Thyroid gland (tissue), 4 donors: Measurements from ENCODE around the gene OCA2. TPM values are rescaled to one million over a fixed set of nuclear protein-coding genes. Genes with fewer than 3 reads are reported as not detected.

ENCODE experiments used
- DNase-seq, 2 donors: peaks; one replicate each; pipeline ENCODE4 v3.0.0-alpha.2; 2019
- H3K27ac ChIP-seq, 3 donors: fragments of 200-600 bp; sonication (generic); 1 replicate in 2 of 3; 2 replicates in 1 of 3; pipeline ENCODE4 v1.5.1; 2016 to 2019; ENCODE audit warnings: mild to moderate bottlenecking in 1 of 3, moderate library complexity in 1 of 3
- H3K27me3 ChIP-seq: fragments of 200-600 bp; sonication (generic); one replicate; pipeline ENCODE4 v1.5.1; 2019
- H3K36me3 ChIP-seq, 2 donors: fragments of 200-600 bp; sonication (generic); one replicate each; pipeline ENCODE4 v1.5.1; 2016 to 2019
- H3K4me1 ChIP-seq, 2 donors: fragments of 200-600 bp; sonication (generic); one replicate each; pipeline ENCODE4 v1.5.1; 2017 to 2019
- H3K4me3 ChIP-seq, 3 donors: fragments of 200-600 bp; sonication (generic); replicated peaks in 1 of 3; 1 replicate in 2 of 3; 2 replicates in 1 of 3; pipeline ENCODE4 v1.5.1; 2016; ENCODE audit warnings: mild to moderate bottlenecking in 1 of 3
- H3K9me3 ChIP-seq: fragments of 200-600 bp; sonication (generic); one replicate; pipeline ENCODE4 v1.5.1; 2017
- CTCF ChIP-seq, 6 experiments: fragments of 200-600 bp in 3 of 6; fragments of 450-650 bp in 3 of 6; sonication (generic) in 3 of 6; IDR thresholded peaks; one replicate each; pipeline ENCODE4 v1.5.1; 2016 to 2019; ENCODE audit warnings: antibody characterized with exemption in 6 of 6, mild to moderate bottlenecking in 2 of 6, inconsistent platforms in 1 of 6, moderate library complexity in 1 of 6
- POLR2A ChIP-seq, 2 donors: fragments of 450-650 bp; IDR thresholded peaks; one replicate each; pipeline ENCODE4 v1.6.1; 2017; ENCODE audit warnings: antibody characterized with exemption in 2 of 2, mild to moderate bottlenecking in 2 of 2, moderate library complexity in 1 of 2
- WGBS, 2 donors: methylation state at CpG; one replicate each; pipeline ENCODE4 v1.1.5; 2017; 5-methylcytosine and 5-hydroxymethylcytosine counted together
- intact Hi-C: fragments of 100-400 bp; cut with DNase I; formaldehyde crosslinking; loops from one replicate; pipeline ENCODE4 v1.15.1; 2023
- total RNA-seq, 4 donors: library from RNA; depleted of rRNA; stranded (reverse); fragments of >200 nt; gene quantifications; one replicate each; pipeline ENCODE4 v1.2.3, GENCODE V29; 2016

The OCA2 gene
- total RNA-seq, 4 donors from 2014 or later = 5.5 to 20.5 (median 13.8) TPM

- no peak for DNase-seq
- Histone ChIP-seq H3K4me3 (no peak overlapping the region), H3K36me3 (no peaks in the 10 kb centered on the region), H3K27ac (no peak overlapping the region), H3K27me3 (no peaks in the 10 kb centered on the region), H3K4me1 (no peaks in the 10 kb centered on the region), H3K9me3 (no peaks in the 10 kb centered on the region)
- intact Hi-C loops = no loop called here
- TF ChIP-seq POLR2A (IDR thresholded peaks at IDR 0.05) (no peak), CTCF (IDR thresholded peaks at IDR 0.05) (no peak)
- WGBS, 2 donors = 89% methylated on average over 24 of the region's 24 CpGs
Observed at GRCh38 chr15:28004143-28005003, 94.7 kb downstream of the OCA2 start.

- intact Hi-C loops = no loop called here
- no peak overlapping the region for H3K4me3 ChIP-seq
Observed at GRCh38 chr15:28003302-28004037, 95.6 kb downstream of the OCA2 start.

GRCh38 chr15:28002867-28003266 lies 96.2 kb downstream of the OCA2 start:
- H3K36me3 ChIP-seq = no peaks in the 10 kb centered on the region
- WGBS, 2 donors = 76 to 89% methylated on average over 9 to 10 of the region's 10 CpGs
- no peak overlapping the region for H3K4me3 ChIP-seq
- intact Hi-C loops = no loop called here
- TF ChIP-seq CTCF (IDR thresholded peaks at IDR 0.05) (no peak), POLR2A (IDR thresholded peaks at IDR 0.05) (no peak)
- H3K4me1 ChIP-seq = no peaks in the 10 kb centered on the region
- H3K27me3 ChIP-seq = no peaks in the 10 kb centered on the region
- DNase-seq = no peak
- no peak overlapping the region for H3K27ac ChIP-seq
- H3K9me3 ChIP-seq = no peaks in the 10 kb centered on the region

More at GRCh38 chr15:28003302-28004037, 95.6 kb downstream of the OCA2 start:
- no peak for TF ChIP-seq CTCF (IDR thresholded peaks at IDR 0.05)
- no peak for TF ChIP-seq POLR2A (IDR thresholded peaks at IDR 0.05)
- 97% methylated on average over 54 to 59 of the region's 63 CpGs for WGBS, 2 donors
- H3K27ac ChIP-seq = no peak overlapping the region
- DNase-seq = no peak
- H3K4me1 ChIP-seq = no peaks in the 10 kb centered on the region
- no peaks in the 10 kb centered on the region for H3K9me3 ChIP-seq
- H3K36me3 ChIP-seq = no peaks in the 10 kb centered on the region
- H3K27me3 ChIP-seq = no peaks in the 10 kb centered on the region

GRCh38 chr15:28002136-28002861 lies 96.8 kb downstream of the OCA2 start:
- no peaks in the 10 kb centered on the region for H3K9me3 ChIP-seq
- DNase-seq = no peak
- no peak overlapping the region for H3K4me3 ChIP-seq
- no peak for TF ChIP-seq POLR2A (IDR thresholded peaks at IDR 0.05)
- TF ChIP-seq CTCF (IDR thresholded peaks at IDR 0.05) = no peak
- H3K27me3 ChIP-seq = no peaks in the 10 kb centered on the region
- H3K4me1 ChIP-seq = no peaks in the 10 kb centered on the region
- intact Hi-C loops = no loop called here
- WGBS, 2 donors = 90 to 93% methylated on average over 11 to 12 of the region's 12 CpGs
- no peak overlapping the region for H3K27ac ChIP-seq
- H3K36me3 ChIP-seq = no peaks in the 10 kb centered on the region
